NCI-H748 (cell line): ENCODE measurements around the gene DYRK2.

Experiments
- DNase-seq: peaks from one replicate; lab custom pipeline; 2025; ENCODE audit not compliant: unreplicated experiment; lab: John Stamatoyannopoulos, UW

The DYRK2 gene

DNA sequence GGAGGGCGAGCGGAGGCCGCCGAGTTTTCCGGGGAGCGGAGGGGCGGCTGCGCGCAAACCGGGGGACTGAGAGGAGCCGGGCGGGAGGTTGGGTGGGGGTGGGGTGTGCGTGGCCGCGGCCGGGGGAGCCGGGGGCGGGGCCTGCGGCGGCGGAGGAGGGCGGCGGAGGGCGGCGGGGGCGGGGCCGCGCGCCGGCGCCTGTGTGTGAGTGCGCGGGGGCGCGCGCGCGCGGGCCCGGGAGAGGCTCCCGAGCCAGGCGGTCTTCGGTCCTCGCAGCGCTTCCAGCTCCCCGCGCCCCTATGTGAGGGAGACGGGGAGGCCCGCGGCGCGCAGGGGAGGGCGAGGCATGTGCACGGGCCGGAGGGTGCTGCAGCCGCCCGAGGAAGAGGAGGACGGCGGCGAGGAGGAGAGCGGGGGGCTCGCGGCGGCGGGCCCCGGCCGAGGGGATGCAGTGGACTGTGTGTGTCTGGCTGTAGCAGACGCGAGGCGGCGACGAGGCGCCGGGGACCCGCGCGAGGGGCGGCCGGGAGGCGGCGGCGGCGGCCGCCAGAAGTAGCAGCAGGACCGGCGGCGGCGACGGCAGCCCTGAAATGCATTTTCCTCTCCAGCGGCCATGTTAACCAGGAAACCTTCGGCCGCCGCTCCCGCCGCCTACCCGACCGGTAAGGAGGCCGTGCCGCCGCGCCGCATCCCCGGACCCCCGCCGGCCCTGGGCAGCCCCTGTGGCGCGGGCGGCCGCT, at the start of gene DYRK2:
Gene DYRK2, plus strand, starts transcription at position 225 of the 740 bp plus-strand sequence. Its CDS starts 389 bp downstream, at position 614.
- peak; percentile 89 for DNase-seq

DNA sequence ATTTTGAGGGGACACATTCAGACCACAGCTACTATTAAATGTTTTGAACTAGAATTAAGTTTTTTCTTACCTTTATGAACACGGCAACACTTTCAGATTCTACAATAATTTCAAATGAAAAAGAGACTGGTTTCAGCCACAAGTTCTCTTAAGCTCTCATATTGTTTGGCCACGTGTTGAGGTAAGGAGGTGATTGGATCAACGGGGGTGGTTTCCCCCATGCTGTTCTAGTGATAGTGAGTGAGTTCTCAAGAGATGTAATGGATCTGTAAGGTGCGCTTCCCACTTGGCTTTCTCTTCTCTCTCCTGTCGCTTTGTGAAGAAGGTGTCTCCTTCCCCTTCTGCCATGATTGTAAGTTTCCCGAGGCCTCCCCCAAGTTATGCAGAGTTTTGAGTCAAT, 48.9 kb upstream of the DYRK2 start:
- no peak for DNase-seq

DNA sequence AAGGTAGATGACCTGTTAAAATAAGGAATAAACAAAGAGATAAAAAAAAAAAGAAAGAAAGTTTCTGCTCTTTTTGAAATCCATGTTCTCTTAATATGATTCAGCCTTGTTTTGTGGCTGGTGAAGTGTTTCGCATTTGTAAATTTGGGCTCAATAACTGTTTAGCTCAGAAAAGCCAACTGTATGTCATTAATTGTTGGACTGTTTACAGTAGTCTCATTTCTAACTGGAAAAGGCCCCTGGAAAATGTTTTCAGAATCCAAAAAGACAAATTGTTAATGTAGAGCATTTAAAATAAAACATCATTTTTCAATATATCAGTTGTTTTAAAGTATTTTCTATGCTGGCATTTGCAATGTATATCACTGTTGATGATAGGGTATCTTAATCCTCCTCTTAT, 47.4 kb upstream of the DYRK2 start:
- DNase-seq = no peak

DNA sequence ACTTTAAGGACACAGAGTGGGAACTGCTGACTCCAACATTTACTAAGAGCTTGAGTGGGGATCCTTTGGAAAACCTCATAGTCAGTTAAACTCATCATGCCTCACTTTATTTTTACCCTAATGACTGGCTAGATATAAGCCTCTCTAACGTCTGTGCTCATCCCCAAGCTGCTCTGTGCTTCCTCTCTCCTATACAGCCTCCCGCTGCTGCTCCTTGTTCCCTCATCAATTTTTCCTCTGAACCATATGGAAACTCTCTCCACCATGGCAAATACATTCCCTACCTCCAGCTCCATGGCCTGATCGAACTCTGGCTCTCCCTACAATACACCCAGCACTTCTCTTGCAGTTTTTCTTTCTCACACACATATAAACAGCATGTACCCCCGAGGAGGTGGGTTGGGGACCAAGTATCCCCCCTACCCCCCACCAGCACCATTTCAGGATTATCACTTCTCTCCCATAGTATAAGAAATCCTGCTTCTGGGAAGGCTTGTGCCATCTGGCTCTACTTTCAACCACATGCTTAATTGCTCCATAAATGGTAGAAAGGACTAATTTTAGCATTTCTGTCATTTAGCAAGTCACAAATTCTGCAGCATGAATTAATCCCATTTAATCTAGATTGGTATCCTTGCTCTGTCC, 39.2 kb upstream of the DYRK2 start:
- DNase-seq = no peak

DNA sequence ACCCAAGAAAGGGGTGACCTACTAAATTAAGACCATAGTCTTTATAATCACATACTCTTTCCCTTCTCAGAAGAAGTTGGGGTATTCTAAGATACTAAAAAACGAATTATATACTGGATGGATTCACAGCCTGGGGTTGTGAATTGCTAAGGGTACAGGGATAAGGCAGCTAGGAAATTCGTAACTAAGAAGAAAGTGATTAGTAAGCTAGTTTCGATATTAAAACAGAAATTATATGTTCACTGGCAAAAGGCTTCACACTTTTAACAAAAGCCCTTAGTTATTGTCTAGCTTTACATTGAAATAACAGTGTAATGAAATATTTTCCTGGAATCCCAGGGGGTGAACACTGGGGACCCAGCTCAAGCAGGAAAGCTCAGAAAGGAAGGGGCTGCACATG, 35.5 kb upstream of the DYRK2 start:
- no peak for DNase-seq

DNA sequence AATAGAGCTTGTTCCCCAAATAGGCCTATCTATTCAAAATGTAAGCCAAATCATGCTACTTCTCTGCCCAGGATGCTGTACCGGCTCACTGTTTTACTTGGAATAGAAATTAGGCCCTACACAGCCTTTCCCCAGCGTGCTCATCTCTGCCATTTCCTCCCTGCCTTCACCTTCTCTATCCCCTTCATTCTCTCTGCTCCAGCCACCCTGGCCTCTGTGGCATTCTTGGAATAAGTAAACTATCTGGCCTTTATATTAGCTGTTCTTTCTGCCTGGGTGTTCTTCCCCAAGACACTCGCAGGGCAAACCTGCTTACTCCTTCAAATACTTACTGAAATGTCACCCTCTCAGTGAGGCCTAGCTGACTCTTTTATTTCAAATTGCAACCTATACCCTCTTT, 30.9 kb upstream of the DYRK2 start:
- DNase-seq = no peak

DNA sequence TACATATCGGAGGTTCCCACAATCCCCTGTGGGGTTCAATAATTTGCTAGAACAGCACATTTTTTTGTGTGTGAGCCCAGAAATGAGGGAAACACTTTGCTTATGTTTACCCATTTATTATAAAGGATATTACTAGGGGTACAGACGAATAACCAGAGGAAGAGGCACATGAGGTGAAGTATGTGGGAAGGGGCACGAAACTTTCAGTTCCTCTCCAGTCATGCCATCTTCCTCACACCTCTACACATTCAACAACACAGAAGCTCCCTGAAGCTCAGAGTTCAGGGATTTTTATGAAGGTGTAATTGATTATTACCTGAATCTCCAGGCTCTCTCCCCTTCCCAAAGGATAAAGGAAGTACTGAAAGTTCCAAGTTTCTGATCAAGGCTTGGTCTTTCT, 30.2 kb upstream of the DYRK2 start:
- no peak for DNase-seq

DNA sequence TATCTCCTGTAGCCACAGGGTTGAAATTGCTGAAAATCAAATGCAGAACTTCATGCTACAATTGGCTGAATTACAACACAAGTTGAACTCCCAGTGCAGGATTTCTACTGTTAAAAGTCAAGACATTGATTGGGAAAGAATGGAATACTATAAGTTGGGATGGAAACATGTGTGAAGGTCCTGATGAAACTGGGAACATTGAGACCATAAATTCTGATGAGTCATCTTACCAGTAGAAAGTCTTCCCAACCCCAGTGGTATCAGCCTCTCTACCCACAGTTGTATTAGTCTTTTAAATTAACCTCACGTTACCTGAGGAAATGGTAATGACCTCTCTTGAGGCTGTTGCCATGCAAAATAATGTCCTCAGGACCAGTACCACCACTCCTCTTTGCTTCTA, 27.4 kb upstream of the DYRK2 start:
- DNase-seq = no peak

DNA sequence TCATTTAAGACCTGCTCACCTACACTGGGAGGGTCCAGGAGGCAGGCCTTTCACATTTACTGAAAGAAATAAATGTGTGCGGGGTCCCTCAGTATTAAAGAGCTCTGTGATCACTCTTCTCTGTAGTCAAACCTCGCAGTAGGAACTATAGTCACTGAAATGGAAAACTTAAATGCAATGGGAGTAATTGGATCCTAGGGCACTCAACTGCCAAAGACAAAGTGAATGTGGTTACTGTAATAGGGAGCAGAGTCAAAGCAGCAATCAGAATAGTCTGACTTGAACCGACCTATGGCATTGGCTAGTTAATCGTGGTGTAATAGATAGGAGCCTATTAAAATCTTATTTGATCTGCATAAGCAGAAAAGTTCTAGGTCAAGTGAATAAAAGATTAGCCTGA, 26.6 kb upstream of the DYRK2 start:
- no peak for DNase-seq

DNA sequence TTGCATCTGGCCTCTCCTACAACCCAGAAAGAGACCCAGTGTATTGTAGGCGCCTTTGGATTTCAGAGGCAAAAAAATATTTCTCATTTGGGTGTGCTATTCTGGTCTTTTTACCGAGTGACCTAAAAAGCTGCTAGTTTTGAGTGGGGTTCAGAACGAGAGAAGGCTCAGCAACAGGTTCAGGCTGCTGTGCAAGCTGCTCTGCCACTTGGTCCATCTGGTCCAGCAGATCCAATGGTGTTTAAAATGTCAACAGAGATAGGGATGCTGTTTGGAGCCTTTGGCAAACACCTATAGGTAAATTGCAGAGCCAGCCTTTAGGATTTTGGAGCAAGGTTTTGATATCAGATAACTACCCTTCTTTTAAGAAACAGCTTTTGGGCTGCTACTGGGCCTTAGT, 25.3 kb upstream of the DYRK2 start:
- DNase-seq = no peak

DNA sequence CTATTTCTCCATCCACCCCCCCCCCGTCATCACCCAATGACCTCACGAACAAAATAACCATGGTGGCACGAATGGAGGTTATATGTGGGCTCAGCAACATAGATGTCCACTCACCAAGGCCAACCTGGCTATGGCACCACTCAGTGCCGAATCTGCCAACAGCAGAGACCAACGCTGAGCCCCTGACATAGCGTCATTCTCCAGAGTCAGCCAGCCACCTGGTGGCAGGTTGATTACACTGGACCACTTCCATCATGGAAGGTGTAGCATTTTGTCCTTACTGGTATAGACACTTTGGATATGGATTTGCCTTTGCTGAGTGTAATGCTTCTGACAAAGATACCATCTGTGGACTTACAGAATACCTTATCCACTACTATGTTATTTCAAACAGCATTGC, 24.2 kb upstream of the DYRK2 start:
- peak; percentile 4 for DNase-seq

DNA sequence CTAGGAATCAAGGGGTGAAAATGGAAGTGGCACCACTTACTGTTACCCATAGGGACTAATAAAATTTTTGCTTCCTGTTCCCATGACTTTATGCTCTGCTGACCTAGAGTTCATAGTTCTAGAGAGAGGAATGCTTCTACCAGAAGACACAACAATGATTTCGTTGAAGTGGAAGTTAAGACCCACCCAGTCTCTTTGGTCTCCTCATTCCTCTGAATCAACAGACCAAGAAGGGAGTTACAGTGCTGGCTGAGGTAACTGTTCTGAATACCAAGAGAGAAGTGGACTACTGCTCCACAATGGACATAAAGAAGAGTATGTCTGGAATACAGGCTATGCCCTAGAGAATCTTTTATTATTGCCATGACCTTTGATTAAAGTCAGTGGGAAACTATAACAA, 23.5 kb upstream of the DYRK2 start:
- no peak for DNase-seq

DNA sequence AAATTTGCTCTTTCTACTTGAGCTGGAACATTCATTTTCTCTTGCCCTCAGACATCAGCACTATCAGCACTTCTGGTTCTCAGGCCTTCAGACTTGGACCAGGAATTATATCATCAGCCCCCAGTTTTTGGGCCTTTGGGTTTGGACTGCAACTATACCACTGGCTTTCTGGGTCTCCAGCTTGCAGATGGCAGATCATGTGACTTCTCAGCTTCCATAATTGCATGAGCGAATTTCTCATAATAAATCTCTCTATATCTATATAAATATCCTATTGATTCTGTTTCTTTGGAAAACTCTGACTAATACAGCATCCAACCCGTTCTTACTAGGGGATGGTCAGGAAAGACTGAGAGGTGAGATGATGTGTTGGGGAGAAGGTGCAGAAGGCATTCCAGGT, 22.4 kb upstream of the DYRK2 start:
- DNase-seq = no peak

DNA sequence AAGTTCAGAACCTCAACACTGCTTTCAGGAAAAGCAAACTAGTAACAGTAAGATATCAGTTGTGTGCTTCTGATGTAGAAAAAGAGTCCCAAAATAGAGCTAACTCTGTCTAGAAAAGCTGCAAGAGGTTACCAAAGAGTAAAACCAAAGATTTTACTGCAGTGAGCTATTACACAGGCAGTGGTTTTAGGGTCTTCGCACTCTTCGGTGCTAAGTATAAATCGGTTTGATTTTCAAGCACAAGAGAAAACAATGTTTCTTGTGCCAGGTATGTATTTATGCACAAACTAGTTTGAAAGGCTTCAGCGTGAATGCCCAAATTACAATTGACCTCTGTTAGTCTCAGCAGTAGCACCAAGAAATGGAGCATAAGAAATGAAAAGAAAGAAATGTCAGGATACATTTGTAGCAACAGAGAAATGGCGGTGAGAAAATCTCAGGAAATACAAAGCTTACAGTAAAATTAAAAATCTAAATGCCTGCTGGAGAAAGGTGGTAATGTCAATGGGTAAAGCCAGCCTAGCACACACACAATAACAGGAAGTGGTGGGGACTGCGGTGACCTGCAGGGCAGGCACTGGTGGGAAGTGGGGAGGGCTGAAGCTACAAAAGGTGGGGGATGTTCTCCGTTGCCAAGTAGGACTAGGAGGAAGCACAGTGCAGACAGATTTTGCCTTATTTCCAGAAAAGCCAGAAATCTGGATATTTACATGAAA, 18.0 kb upstream of the DYRK2 start:
- DNase-seq = peak; percentile 43

DNA sequence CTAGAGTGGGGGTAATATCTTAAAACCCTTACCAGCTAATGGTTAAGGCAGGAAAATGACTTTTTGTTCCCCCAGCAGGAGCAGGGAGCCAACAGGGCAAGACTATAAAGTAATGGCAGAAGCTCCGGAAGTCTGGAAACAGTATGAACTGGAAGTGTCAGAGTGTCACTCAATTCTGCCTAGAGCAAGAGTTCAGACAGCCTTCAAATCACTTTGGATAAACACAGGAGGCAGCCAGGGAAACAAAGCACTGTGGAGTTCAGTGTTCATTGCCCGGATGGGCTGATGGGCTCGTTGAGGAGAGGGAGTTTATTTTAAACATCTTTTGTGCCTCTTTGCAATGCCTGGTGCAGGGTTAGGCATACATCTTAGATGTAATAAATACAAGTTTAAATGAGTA, 16.5 kb upstream of the DYRK2 start:
- no peak for DNase-seq

DNA sequence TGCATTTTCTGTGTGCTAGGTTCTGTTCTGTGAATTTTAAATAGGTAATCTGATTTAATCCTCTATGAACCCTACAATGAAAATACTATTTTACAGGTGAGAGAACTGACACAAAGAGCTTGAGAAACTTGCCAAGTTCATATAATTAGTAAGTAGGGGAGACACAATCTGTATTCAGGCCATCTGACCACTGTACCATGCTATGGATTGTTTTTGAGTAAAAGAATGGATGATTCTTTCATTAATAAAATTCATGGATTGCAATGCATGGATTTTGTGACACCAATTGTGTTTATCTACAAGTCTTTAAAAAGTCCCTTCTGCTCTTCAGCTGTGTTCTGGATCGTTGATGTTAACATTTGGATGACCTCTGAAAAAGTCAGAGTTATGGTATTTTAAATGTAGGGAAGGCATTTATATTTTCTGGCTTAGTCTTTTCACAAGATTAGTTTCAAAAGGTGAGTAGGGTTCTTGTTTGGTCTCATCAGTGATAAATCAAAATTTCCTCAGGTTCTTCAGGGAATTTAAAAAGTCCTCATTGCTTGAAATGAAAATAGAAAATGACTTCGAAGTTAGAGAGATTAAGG, 15.4 kb upstream of the DYRK2 start:
- no peak for DNase-seq

DNA sequence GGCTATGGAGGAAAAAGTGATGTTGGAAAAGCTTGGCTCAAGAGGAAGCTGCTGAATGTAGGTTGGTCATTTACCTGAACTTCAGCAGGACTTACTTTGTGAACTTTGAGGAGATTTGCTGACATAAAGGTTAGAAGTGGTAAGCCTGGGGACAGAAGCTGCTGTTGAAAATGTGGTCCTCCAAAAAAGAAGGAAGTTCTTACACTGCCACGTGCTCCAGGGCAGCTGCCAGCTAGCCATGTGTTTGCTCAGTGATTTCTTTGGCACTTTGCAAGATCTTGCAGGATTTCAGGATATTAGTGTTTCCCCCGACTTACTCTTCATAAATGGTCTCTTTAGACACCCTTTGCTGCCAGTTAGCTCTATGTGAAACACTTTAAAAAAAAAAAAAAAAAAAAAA, 14.8 kb upstream of the DYRK2 start:
- DNase-seq = no peak

DNA sequence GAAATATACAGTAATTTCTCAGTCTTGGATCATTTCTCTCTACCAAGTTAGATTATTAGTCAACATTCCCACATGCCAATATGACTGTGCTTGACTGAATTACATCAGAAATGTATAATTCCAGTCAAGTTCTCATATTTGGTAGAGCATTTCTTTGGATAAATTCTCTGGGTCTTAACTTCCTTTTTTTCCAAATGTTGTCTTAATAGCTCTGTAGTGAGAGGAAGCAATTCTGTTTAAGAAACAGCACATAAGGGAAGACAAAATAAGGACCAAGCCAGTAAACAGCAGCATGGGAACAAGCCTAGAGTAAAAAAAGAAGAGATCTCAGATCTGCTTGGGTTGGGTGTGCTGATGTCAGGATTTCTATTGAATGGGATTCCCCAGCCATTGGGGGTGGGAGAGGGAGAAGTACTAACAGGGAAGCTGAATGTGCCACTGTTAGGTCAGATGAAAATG, 14.2 kb upstream of the DYRK2 start:
- no peak for DNase-seq

DNA sequence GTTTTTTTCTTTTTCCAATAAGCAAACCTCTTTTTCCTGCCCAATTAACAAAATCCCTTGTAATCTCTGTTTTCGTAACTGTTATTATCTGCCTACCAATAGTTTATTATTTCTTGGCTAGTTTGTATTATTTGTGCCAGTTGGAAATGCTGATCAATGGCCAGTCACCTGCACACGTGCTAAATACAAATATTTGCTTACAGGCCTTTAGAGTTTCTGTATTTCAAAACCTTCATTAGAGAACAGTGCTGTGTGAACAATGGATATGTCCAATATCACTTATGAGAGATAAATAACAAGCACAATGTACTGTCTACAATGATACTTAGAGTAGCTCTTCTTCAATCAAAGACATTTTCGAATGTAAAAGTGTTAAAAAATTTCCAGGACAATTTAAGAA, 10.8 kb upstream of the DYRK2 start:
- DNase-seq = peak; percentile 62

DNA sequence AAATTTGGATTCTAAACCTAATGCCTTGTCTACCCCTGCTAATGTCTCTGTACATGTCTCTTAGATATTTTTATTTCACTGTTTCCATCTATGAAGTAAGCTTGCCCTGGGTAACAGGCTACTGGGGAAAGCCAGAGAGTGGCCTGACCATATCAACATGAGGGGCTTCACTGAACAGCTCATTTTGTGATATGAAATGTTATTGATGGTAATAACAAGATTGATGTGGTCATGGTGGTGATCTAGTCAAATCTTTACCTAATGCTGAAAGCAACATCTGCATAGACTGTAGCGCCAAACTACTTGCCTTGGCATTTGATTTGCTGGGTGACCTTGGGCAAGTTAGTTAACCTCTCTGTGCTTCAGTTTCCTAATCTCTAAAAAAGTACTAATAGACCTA, 9.9 kb upstream of the DYRK2 start:
- DNase-seq = no peak

DNA sequence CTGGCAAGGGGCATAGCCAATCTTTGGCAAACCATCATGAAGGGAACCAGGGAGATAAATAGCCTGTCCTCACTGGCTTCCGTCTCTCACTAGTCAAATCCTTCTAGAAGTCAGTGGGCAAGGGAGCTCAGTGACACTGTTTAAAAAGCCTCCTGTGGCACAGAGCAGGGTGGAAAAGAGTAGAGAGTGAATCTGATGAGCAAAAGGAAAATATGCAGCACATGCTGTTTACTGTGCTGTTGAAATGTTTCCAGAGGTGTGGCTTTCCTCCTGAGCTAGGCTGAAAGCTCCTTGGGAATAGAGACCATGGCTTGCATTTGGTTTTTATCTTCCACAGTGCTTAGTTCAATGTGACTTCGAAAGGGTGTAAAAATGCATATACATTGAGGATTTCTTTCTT, 7.7 kb upstream of the DYRK2 start:
- DNase-seq = no peak

DNA sequence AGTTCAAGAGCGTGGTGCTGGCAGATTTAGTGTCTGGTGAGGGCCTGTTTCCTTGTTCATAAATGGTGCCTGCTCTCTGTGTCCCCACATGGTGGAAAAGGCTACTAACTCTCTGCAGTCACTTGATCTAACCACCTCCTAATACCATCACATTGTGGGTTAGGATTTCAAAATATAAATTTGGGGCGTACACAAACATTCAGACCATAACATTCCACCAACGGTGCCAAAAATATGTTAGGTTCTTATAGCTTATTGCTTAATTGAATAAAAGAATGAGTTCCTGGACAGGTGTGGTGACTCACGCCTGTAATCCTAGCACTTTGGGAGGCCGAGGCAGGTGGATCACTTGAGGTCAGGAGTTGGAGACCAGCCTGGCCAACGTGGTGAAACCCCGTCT, 3.4 kb upstream of the DYRK2 start:
- no peak for DNase-seq
